Motor neuron (in vitro differentiated cells): Measurements from ENCODE around the gene NEMP1. TPM values are rescaled to one million over a fixed set of nuclear protein-coding genes. Genes with fewer than 3 reads are reported as not detected.
"Not testable (repeated sequence)": the region's sequence is repeated elsewhere in the genome, so short reads cannot be mapped to it uniquely, and the experiment has no call there.

Experiments
- ATAC-seq, 8 experiments: fragments of 200-7000 bp; cut with Tn5 transposase; replicated peaks in 6 of 8; 2 replicates each; pipeline ENCODE4 v1.8.0; 2021; ENCODE audit warnings: mild to moderate bottlenecking in 8 of 8, moderate library complexity in 8 of 8
- H3K27ac ChIP-seq, 2 donors: fragments of 250-450 bp; sonication (Bioruptor Pico); 2 replicates each; pipeline ENCODE4 v1.9.0; 2021; ENCODE audit warnings: antibody characterized with exemption in 2 of 2, mild to moderate bottlenecking in 2 of 2, moderate library complexity in 1 of 2
- H3K4me1 ChIP-seq, 2 donors: fragments of 250-450 bp; sonication (Bioruptor Pico); replicated peaks in 1 of 2; 2 replicates each; pipeline ENCODE4 v1.6.1; 2021; ENCODE audit warnings: antibody characterized with exemption in 2 of 2, mild to moderate bottlenecking in 2 of 2, moderate library complexity in 1 of 2
- H3K4me3 ChIP-seq, 5 donors: fragments of 250-450 bp; sonication (Bioruptor Pico); 2 replicates each; pipeline ENCODE4 v1.9.0; 2021; ENCODE audit warnings: antibody characterized with exemption in 5 of 5, mild to moderate bottlenecking in 5 of 5, moderate library complexity in 4 of 5
- WGBS, 10 experiments: fragments of 450-650 bp; shearing (Covaris generic); methylation state at CpG; one replicate each; pipeline ENCODE4 v1.0.0; 2022; 5-methylcytosine and 5-hydroxymethylcytosine counted together
- in situ Hi-C, 9 experiments: fragments of 400-800 bp; cut with MboI; loops; one replicate each; pipeline ENCODE4 v1.15.0; 2021; ENCODE audit warnings: low sequenced_read_pairs in 9 of 9, low pct_unique_long_range_greater_than_20kb in 2 of 9; ENCODE audit not compliant: unreplicated experiment in 9 of 9
- total RNA-seq, 8 experiments: library from RNA; unstranded; fragments of 300-600 nt; gene quantifications; 2 replicates each; pipeline versions ENCODE4 v1.2.3 to v1.2.4, GENCODE V29; 2022

Gene NEMP1
- total RNA-seq, 8 experiments from 2014 or later, result 3.7 to 19.8 (median 6.4) TPM

GRCh38 chr12:57085999-57086492 lies 7.5 kb upstream of the NEMP1 start:
- peak overlapping the region in 3 of 5 donors; percentile 53 to 94 (median 77) for H3K4me3 ChIP-seq
- no peak for ATAC-seq
- peaks cover 17 to 19% of the 10 kb centered on the region in 2 donors for H3K4me1 ChIP-seq
- in situ Hi-C loops, result no loop called here
- peak overlapping the region in 1 of 2 donors; percentile 28 for H3K27ac ChIP-seq
- WGBS, 10 experiments, result 0 to 31% (median 11%) methylated on average over 2 to 10 of the region's 12 CpGs; no CpG with 5 or more reads in 3 of the 10 experiments

DNA sequence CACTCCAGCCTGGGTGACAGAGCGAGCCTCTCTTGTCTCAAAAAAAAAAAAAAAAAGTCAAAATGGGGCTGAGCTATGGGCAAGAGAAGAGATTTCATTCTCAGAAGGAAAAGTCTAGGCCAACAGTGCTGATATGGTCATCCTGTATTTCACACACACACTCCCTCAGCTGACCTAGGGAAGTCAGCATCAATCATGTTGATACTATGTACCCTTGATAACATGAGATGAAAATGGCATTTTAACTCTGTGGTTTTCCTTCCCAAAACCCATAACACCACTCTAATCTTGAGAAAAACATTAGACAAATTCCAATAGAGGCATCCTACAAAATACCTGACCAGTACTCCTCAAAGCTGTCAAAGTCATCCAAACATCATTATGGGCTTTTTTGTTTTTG lies 2.3 kb upstream of the NEMP1 start:
- WGBS, 10 experiments, result 80 to 100% methylated on average over 1 of the region's 1 CpG; no CpG with 5 or more reads in 8 of the 10 experiments
- H3K4me3 ChIP-seq, result no peak overlapping the region
- in situ Hi-C loops, result no loop called here
- peaks cover 2 to 5% of the 10 kb centered on the region in 2 donors for H3K4me1 ChIP-seq
- ATAC-seq, result no peak
- H3K27ac ChIP-seq, result no peak overlapping the region

- no peak for ATAC-seq
- 17 to 80% (median 43%) methylated on average over 1 of the region's 1 CpG; no CpG with 5 or more reads in 6 of the 10 experiments for WGBS, 10 experiments
- Histone ChIP-seq H3K4me3 (no peak overlapping the region), H3K27ac (no peak overlapping the region), H3K4me1 (peaks cover 0 to 3% of the 10 kb centered on the region in 2 donors)
- in situ Hi-C loops, result no loop called here
Observed at GRCh38 chr12:57079821-57080220, 1.2 kb upstream of the NEMP1 start.

GRCh38 chr12:57073566-57074450 lies 4.8 kb downstream of the NEMP1 start:
- H3K4me3 ChIP-seq, ATAC-seq, H3K4me1 ChIP-seq, H3K27ac ChIP-seq: not testable (repeated sequence)
- in situ Hi-C loops, result loop anchor here in 1 of 9 experiments (5.0 kb wide), 1 partner anchor 38 kb away; the partner anchor contains the start of gene STAT6
- WGBS, 10 experiments, result 83 to 100% (median 95%) methylated on average over 1 to 6 of the region's 6 CpGs; no CpG with 5 or more reads in 2 of the 10 experiments

- ATAC-seq, result no peak
- in situ Hi-C loops, result loop anchor here in 1 of 9 experiments (5.0 kb wide), 1 partner anchor 40 kb away; the partner anchor contains the start of gene STAT6
Observed at GRCh38 chr12:57072661-57073060, 5.9 kb downstream of the NEMP1 start.

DNA sequence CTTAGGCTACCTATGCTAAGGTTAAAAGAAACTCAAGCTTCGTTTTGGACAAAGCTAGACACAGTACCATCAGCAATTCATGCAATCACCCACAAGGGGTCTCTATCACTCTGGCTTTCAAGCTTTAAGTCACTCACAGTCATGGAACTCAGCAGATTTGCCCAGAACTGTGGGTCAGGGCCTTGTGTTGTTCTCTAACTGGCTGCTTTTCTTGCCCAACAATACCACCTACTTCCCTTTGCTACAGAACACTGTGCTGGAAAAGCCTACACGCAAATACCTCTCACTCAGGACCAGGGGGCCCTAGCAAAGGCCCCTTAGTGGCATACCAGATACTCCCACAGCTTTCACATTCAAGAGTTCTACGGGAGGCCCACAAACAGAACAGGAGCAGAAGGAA lies 9.1 kb downstream of the NEMP1 start:
- peak; percentile 95 to 100 (median 98) for ATAC-seq
- 0 to 80% (median 14%) methylated on average over 1 to 3 of the region's 3 CpGs; no CpG with 5 or more reads in 3 of the 10 experiments for WGBS, 10 experiments
- H3K27ac ChIP-seq, result no peak overlapping the region
- no peak overlapping the region for H3K4me3 ChIP-seq
- in situ Hi-C loops, result loop anchor here in 2 of 9 experiments (10.0 kb wide), 2 partner anchors 55 to 65 kb away; partner anchors contain the start of genes TAC3 (in 1 of the 2) and ZBTB39 (in 1 of the 2)
- peaks cover 0 to 2% of the 10 kb centered on the region in 2 donors for H3K4me1 ChIP-seq

More at GRCh38 chr12:57072661-57073060, 5.9 kb downstream of the NEMP1 start:
- WGBS, 10 experiments, result 22 to 100% (median 88%) methylated on average over 1 to 2 of the region's 2 CpGs
- peaks cover under 1 to 2% of the 10 kb centered on the region in 2 donors for H3K4me1 ChIP-seq
- H3K27ac ChIP-seq, result no peak overlapping the region
- H3K4me3 ChIP-seq, result no peak overlapping the region

DNA sequence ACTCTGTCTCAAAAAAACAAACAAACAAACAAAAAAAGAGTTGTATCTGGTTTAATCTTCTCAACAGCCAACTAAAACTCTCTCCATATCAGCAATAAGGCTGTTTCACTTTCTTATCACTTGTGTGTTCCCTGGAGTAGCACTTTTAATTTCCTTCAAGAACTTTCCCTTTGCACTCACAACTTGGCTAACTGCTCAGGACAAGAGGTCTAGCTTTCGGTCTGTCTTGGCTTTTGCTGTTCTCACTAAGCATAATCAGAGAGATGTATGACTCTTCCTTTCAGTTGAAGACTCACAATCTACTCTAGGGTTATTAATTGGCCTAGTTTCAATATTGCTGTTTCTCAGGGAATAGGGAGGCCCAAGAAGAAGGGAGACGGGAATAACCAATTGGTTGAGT lies 12.3 kb downstream of the NEMP1 start:
- 71 to 100% (median 94%) methylated on average over 1 to 2 of the region's 2 CpGs; no CpG with 5 or more reads in 4 of the 10 experiments for WGBS, 10 experiments
- in situ Hi-C loops, result loop anchor here in 2 of 9 experiments (10.0 kb wide), 2 partner anchors 51 to 61 kb away; partner anchors contain the start of genes TAC3 (in 1 of the 2) and ZBTB39 (in 1 of the 2)
- no peak overlapping the region for H3K27ac ChIP-seq
- no peak overlapping the region for H3K4me3 ChIP-seq
- peaks cover 0 to 2% of the 10 kb centered on the region in 2 donors for H3K4me1 ChIP-seq
- ATAC-seq, result no peak

DNA sequence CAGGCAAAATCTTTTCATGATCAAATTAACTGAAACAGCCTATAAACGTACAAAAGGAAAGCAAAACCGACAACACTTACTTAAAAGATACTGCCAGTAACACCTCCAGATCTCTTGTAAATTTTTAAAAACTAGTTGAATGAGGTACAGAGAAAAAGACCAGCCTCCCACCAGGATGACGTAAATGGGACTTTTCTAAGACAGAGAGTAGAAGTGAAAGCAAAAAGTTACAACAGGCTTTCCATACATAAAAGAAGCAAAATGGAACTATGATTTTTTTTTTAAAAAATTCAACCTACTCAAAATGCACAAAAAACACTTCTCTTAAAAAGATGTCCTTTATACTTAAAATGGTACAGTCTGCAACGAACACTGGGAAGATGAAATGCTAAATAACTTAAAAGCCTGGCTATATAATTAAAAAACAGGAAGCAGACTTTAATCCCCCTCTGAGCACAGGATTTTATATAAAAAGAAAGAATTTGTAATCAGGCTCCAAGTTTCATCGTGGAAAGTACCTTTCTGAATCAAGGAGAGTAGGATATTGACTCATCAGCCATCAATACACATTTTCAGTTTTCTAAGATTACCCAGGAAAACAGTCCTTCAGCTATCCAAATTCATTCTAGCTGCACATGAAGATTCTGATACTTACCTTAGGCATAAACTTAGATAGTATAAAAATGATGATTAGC lies 14.5 kb downstream of the NEMP1 start:
- in situ Hi-C loops, result loop anchor here in 2 of 9 experiments (10.0 kb wide), 2 partner anchors 49 to 59 kb away; partner anchors contain the start of genes TAC3 (in 1 of the 2) and ZBTB39 (in 1 of the 2)
- Histone ChIP-seq H3K4me1 (no peaks in the 10 kb centered on the region), H3K4me3 (no peak overlapping the region), H3K27ac (no peak overlapping the region)
- 54 to 96% (median 89%) methylated on average over 4 to 5 of the region's 5 CpGs for WGBS, 10 experiments
- ATAC-seq, result no peak

- H3K4me3 ChIP-seq, result no peak overlapping the region
- WGBS, 10 experiments, result 75 to 100% (median 87%) methylated on average over 1 of the region's 1 CpG; no CpG with 5 or more reads in 4 of the 10 experiments
- H3K4me1 ChIP-seq, result peaks cover 4 to 30% of the 10 kb centered on the region in 2 donors
- no peak overlapping the region for H3K27ac ChIP-seq
- in situ Hi-C loops, result no loop called here
- ATAC-seq, result peak in 1 of 8 experiments; percentile 31
Observed at GRCh38 chr12:57058454-57058853, 20.1 kb downstream of the NEMP1 start.

GRCh38 chr12:57057067-57057751 lies 21.4 kb downstream of the NEMP1 start:
- no peak overlapping the region for H3K4me3 ChIP-seq
- peaks cover 4 to 30% of the 10 kb centered on the region in 2 donors for H3K4me1 ChIP-seq
- ATAC-seq, result peak in 5 of 8 experiments; percentile 19 to 90 (median 73)
- peak overlapping the region in 1 of 2 donors; percentile 25 for H3K27ac ChIP-seq
- WGBS, 10 experiments, result 41 to 100% (median 87%) methylated on average over 1 to 6 of the region's 6 CpGs; no CpG with 5 or more reads in 1 of the 10 experiments
- in situ Hi-C loops, result no loop called here

DNA sequence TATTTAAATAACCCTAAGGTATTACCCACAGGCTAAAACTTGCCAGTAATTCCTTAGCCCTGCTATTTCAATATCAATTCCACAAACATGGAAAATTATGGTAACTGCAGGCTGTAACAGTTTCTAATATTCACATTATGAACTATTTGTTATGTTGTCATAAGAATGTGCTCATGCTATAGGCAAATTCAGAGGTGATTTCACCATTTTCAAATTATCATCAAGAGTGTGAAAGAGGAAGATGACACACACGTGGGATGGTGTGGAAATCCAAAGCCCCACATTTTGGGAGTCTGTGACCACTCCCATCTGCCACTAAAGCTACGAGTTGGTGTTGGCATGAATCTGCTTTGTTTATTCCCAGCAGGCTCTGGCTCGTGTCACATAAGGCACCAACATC lies 22.8 kb downstream of the NEMP1 start:
- Histone ChIP-seq H3K4me1 (peaks cover 4 to 30% of the 10 kb centered on the region in 2 donors), H3K4me3 (no peak overlapping the region), H3K27ac (no peak overlapping the region)
- WGBS, 10 experiments, result 0 to 85% (median 64%) methylated on average over 1 to 3 of the region's 3 CpGs; no CpG with 5 or more reads in 2 of the 10 experiments
- in situ Hi-C loops, result no loop called here
- peak in 3 of 8 experiments; percentile 49 to 67 (median 50) for ATAC-seq

DNA sequence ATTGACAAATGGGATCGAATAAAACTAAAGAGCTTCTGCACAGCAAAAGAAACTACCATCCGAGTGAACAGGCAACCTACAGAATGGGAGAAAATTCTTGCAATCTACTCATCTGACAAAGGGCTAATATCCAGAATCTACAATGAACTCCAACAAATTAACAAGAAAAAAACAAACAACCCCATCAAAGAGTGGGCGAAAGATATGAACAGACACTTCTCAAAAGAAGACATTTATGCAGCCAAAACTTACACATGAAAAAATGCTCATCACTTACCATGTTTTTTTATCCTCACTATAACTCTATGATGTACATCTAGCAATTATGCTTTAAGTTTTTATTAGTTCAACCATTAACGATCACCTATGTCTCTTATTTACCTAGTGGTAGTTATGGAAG lies 24.7 kb downstream of the NEMP1 start:
- peaks cover 4 to 28% of the 10 kb centered on the region in 2 donors for H3K4me1 ChIP-seq
- H3K27ac ChIP-seq, H3K4me3 ChIP-seq, ATAC-seq, in situ Hi-C loops: not testable (repeated sequence)
- 60 to 100% (median 92%) methylated on average over 1 to 4 of the region's 4 CpGs; no CpG with 5 or more reads in 1 of the 10 experiments for WGBS, 10 experiments
